ENCODE results near the gene POLH. TPM values are rescaled to one million over a fixed set of nuclear protein-coding genes. Genes with fewer than 3 reads are reported as not detected.
"Not testable (repeated sequence)": the region's sequence is repeated elsewhere in the genome, so short reads cannot be mapped to it uniquely, and the experiment has no call there.

The POLH gene
- polyA plus RNA-seq, 3 donors, result 20.8 to 25.5 (median 25.3) TPM

DNA sequence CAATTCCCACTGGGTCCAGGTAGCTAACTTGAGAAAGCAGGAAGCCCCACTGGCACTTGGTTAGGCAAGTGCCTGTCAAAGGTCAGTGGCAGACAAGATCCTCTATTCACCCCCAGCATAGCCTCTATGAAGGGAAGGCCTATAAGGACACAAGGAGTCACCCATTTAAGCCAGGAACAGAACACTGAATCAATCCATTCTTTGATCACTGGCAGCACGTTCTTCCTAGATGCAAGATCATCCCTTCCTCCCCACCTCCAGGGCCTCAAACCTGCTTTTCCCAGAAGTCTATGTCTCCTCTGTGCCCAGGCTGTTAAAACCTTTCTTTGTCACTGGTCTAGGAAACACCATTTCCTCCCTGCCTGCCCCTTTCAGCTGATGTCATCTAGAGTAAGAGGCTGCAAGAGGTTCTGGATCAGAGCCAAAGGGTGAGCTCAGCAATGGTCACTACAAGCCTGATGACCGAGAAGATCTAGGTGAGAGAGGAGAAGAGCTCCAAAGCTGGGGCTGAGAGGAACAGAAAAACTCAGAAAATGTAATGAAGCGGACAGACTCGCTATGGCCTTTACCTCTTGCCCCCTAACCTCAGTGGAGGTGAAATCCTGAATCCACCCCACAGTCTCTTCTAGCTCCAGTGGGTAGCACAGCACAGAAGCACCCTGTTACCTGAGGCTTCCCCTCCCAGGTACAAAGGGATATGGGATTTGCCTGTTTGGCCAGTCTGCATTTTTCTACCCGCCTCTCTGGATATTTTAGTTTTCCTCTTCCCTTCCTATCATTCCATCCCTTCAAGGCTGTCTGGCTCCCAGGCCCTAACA lies 51.2 kb downstream of the POLH start:
- DNase-seq (ENCODE audit: extremely low read depth in 1 of 11, low read depth in 9 of 11, low spot score in 4 of 11), result peak in 5 of 11 donors; percentile 20 to 55 (median 48)

DNA sequence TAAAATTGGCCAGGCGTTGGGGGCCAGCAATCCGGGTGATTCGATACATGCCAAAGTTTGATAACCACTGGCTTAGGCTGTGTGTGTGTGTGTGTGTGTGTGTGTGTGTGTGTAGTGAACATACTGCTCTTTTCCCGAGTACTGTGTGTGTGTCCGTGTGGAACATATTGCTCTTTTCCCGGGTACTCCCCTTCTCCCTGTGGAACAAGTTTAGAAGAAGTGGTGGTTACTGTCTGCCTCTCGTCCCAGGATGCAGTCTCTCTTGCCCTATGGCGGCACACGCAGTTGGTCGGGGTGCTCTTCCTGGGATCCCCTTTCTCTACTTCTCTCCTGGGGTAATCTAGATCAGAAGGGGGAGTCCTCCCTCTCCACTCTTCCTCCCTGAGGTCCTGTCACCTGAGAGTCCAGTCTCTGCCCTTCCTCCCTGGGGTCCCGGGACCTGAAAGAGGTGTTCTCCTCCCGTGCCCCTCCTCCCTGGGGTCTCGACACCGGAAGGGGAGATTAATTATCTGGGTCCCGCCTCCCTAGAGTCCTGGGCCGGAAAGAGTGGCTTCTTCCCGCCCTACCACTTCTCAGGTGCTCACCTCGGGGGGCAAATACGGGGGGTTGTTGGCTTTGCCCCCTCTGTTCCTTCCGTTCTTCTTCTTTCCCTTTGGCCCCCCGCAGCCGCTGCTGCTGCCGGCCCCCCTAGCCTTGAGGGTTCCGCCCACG lies 52.6 kb downstream of the POLH start:
- DNase-seq (ENCODE audit: extremely low read depth in 1 of 11, low read depth in 9 of 11, low spot score in 4 of 11), result peak in 8 of 11 donors; percentile 29 to 71 (median 56)

- peak; percentile 94 to 99 (median 98) for DNase-seq (ENCODE audit: extremely low read depth in 1 of 11, low read depth in 9 of 11, low spot score in 4 of 11)
Observed at GRCh38 chr6:43629104-43629504, 53.1 kb downstream of the POLH start, which contains the start of gene GTPBP2. TSS of gene GTPBP2 (minus strand) at chr6:43629264. CDS start at chr6:43629162, 102 bp downstream.

DNA sequence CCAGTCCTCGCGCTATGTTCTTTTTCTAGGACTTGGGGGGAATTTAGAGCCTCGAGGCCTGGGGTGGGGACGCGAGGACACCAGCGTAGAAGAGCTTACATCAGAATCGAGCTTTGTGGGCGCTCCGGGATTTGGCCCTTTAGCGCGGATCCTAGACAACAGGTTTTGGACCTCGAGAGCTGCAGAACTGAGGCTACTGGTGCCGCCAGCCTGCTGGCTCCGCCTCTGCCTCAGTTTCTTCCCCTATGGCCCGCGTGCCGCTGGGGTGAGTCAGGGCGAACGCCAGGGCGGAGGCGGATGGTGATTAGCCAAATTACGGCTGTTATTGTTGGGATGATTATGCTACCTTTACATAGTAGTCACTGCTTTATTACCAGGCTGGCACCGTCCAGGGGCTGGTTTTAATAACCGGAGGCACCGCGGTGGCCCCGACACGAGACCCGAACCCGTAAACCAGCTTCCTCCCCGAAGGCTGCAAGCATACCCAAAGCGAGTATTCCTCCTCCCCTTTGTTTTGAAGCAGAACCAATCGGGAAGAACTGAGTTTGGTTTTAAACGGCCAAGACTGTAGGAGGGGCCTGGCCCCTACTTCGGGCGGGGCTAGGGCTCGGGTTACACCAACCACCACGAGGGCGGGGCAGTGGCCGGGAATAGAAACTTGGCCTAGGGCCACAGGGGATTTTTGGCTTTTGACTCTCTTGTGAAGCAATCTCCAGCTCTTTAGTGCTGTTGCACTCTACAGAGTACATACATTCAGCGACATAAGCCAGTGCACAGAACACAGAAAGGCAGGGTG lies 53.7 kb downstream of the POLH start:
- DNase-seq (ENCODE audit: extremely low read depth in 1 of 11, low read depth in 9 of 11, low spot score in 4 of 11), result peak; percentile 89 to 98 (median 94)

GRCh38 chr6:43630980-43631619 lies 55.1 kb downstream of the POLH start:
- no peak for DNase-seq (ENCODE audit: extremely low read depth in 1 of 11, low read depth in 9 of 11, low spot score in 4 of 11)

DNA sequence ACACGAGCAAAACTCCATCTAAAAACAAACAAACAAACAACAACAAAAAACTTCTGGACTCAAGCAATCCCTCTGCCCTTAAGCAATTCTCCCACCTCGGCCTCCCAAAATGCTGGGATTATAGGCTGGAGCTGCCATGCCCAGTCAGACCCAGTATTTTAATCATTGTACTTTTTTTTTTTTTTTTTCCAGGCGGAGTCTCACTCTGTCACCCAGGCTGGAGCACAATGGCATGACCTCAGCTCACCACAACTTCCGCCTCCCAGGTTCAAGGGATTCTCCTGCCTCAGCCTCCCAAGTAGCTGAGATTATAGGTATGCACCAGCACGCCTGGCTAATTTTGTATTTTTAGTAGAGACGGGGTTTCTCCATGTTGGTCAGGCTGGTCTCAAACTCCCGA lies 57.0 kb downstream of the POLH start:
- not testable (repeated sequence) for DNase-seq (ENCODE audit: extremely low read depth in 1 of 11, low read depth in 9 of 11, low spot score in 4 of 11)

- DNase-seq (ENCODE audit: extremely low read depth in 1 of 11, low read depth in 9 of 11, low spot score in 4 of 11), result no peak
Observed at GRCh38 chr6:43634702-43635303, 58.8 kb downstream of the POLH start.

DNA sequence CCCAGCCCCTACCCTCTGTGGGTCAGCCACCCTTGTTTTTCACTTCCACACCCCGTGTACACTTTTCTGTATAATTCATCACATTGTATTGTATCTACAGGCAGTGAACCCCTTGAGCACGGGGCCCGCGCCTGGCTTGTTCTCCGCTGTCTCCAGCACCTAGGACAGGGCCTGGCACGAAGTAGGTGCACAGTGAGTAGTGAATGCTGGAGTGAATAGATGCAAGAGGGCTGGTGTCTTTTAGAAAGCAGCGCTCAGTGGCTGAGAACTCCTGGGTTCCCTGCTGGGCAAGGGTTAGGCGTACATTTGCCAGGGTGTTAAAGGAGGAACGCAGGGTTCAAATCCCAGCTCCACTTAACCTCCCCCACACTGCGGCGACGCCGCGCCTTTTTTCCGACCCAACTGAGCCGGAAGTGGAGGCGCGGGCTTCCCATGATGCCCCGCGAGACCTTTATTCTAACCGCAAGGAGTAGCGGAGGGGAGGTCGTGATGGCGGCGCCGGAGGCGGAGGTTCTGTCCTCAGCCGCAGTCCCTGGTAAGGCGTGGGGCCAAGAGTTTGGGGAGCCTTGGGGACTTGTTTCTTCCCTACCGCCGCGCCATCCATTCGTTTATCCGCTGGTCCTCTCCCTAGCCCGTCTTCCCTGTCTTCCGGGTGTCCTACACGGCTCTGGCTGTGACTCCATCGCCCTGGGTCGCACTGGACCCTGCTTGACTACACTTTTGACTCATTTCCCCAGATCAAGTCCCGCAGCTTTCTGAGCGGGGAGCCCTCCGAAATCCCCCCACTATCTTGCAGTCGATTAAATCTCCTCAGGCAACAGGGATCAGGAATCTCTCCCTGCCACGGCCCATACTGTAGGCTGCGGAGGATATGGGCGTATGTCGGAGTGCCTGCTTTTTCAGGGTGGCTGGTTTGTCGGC lies 59.7 kb downstream of the POLH start, which contains the start of gene MAD2L1BP:
TSS of gene MAD2L1BP (plus strand) at position 454 of the 921 bp plus-strand sequence. CDS start at position 490, 36 bp downstream.
- DNase-seq (ENCODE audit: extremely low read depth in 1 of 11, low read depth in 9 of 11, low spot score in 4 of 11), result peak in 8 of 11 donors; percentile 66 to 82 (median 76)

- no peak for DNase-seq (ENCODE audit: extremely low read depth in 1 of 11, low read depth in 9 of 11, low spot score in 4 of 11)
Observed at GRCh38 chr6:43636308-43636659, 60.3 kb downstream of the POLH start.

- no peak for DNase-seq (ENCODE audit: extremely low read depth in 1 of 11, low read depth in 9 of 11, low spot score in 4 of 11)
Observed at GRCh38 chr6:43639984-43640800, 64.2 kb downstream of the POLH start.

DNA sequence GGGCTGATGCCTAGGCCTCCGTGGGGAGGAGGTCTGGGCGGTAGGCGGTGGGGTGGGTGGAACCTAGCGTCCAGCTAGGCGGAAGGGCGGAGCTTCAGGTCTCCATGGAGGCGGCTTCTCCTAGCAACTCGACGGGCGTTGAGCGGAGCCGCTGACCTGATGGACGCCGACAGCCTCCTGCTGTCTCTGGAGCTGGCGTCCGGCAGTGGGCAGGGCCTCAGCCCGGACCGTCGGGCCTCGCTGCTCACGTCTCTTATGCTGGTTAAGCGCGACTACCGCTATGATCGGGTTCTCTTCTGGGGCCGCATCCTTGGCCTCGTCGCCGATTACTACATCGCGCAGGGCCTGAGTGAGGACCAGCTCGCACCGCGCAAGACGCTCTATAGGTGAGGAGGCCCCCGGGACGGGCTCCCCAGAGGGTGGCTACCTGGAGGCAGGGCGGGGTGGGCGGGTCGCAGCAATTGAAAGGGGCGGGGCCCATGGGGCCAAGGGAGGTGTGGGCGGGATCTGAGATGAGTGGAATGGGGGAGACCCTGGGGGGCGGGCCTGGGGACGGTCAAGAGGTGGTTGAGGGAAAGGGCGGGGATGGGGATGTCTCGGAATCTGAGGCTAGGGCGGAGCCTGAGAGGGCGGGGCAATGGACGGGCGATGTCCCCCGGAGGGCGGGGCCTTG lies 69.1 kb downstream of the POLH start, which contains the start of gene RSPH9:
TSS of gene RSPH9 (plus strand) at position 97 of the 673 bp plus-strand sequence. CDS start at position 160, 63 bp downstream.
- DNase-seq (ENCODE audit: extremely low read depth in 1 of 11, low read depth in 9 of 11, low spot score in 4 of 11), result peak in 4 of 11 donors; percentile 45 to 74 (median 62)

DNA sequence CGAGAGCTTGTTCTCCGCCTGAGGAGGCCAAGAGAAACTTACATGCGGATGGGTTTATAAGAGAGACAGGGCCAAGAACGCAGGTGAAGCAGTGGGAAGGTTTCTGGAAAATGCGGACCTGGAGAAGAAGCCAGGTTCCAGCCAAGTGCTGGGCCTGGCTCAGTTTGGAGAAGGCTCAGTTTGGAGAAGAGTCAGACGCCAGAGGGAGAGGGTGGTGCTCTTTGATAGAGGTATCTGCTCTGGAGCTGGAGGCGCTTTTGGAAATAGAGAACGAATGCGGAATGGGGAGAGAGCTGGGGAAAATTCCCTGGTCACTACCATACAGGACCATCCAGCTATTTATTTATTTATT lies 69.6 kb downstream of the POLH start:
- DNase-seq (ENCODE audit: extremely low read depth in 1 of 11, low read depth in 9 of 11, low spot score in 4 of 11), result no peak

GRCh38 chr6:43647613-43648012 lies 71.6 kb downstream of the POLH start:
- no peak for DNase-seq (ENCODE audit: extremely low read depth in 1 of 11, low read depth in 9 of 11, low spot score in 4 of 11)

GRCh38 chr6:43648248-43648647 lies 72.3 kb downstream of the POLH start:
- no peak for DNase-seq (ENCODE audit: extremely low read depth in 1 of 11, low read depth in 9 of 11, low spot score in 4 of 11)

DNA sequence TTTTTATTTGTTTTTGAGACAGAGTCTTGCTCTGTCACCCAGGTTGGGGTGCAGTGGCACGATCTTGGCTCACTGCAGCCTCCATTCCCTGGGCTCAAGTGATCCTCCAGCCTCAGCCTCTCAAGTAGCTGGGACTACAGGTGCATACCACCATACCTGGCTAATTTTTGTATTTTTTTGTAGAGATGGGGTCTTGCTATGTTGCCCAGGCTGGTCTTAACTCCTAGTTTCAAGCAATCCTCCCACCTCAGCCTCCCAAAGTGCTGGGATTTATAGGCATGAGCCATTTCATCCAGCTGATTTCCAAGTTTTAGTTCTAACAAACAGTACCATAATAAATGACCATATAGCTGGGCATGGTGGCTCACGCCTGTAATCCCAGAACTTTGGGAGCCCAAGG lies 76.8 kb downstream of the POLH start:
- DNase-seq (ENCODE audit: extremely low read depth in 1 of 11, low read depth in 9 of 11, low spot score in 4 of 11), result not testable (repeated sequence)

GRCh38 chr6:43657221-43657802 lies 81.3 kb downstream of the POLH start:
- DNase-seq (ENCODE audit: extremely low read depth in 1 of 11, low read depth in 9 of 11, low spot score in 4 of 11), result no peak

Data from renal cortex interstitium (tissue), 11 donors.